AG04450 (cell line): ENCODE data around the gene NLRP5. TPM values are rescaled to one million over a fixed set of nuclear protein-coding genes. Genes with fewer than 3 reads are reported as not detected.
A peak's percentile ranks its signal among the peaks of the same experiment; 100 is the strongest.
"Not testable (repeated sequence)": the region's sequence is repeated elsewhere in the genome, so short reads cannot be mapped to it uniquely, and the experiment has no call there.

Source experiments
- CTCF ChIA-PET: fragments of 300-600, 350-600 bp; formaldehyde crosslinking; extraction: SDS; loops from one replicate; lab custom pipeline; 2022; ENCODE audit warnings: antibody characterized with exemption, inconsistent platforms; lab: Charles Lee
- POLR2A ChIA-PET: fragments of 350-600 bp; formaldehyde crosslinking; extraction: SDS; loops from one replicate; lab custom pipeline; 2021; ENCODE audit warnings: antibody characterized with exemption, inconsistent platforms; lab: Yijun Ruan, JAX
- DNase-seq: peaks from one replicate; pipeline ENCODE4 v3.0.0-alpha.2; 2011; ENCODE audit warnings: low read depth, low spot score
- H3K27ac ChIP-seq: one replicate; pipeline ENCODE4 v1.5.1; 2012; ENCODE audit warnings: low read depth, low read length, control low read depth
- H3K27me3 ChIP-seq: one replicate; pipeline ENCODE4 v1.6.0; 2012; ENCODE audit warnings: low read length; ENCODE audit not compliant: control insufficient read depth, insufficient read depth
- H3K4me3 ChIP-seq: 2 replicates; pipeline ENCODE4 v1.5.1; 2011; ENCODE audit warnings: mild to moderate bottlenecking, low read depth, low read length, control low read depth
- H3K9me3 ChIP-seq: 2 replicates; pipeline ENCODE4 v1.5.1; 2012; ENCODE audit warnings: low read length; ENCODE audit not compliant: control insufficient read depth, insufficient read depth
- polyA plus RNA-seq: library from polyadenylated mRNA; depleted of rRNA; stranded (reverse); fragments of >200 nt; gene quantifications from 2 replicates; pipeline ENCODE4 v1.2.3, GENCODE V29; 2011
- TF ChIP-seq, protein P1 (sequence below): IDR thresholded peaks from 2 replicates; pipeline ENCODE4 v1.5.1; 2011; ENCODE audit warnings: low read depth, low read length, control low read depth, inconsistent platforms

Gene NLRP5
- polyA plus RNA-seq, 1 experiment: not detected

GRCh38 chr19:56104423-56104822, 117.8 kb downstream of the NLRP5 start:
- H3K4me3 ChIP-seq: no peak overlapping the region
- H3K27me3 ChIP-seq: no peaks in the 10 kb centered on the region
- DNase-seq: no peak
- ChIA-PET CTCF (interaction anchor here (1.2 to 1.4 kb wide), 2 partner anchors 24 to 67 kb away, joined by 4 to 5 read pairs; no protein-coding TSS in a partner anchor), POLR2A (no interaction called here)
- TF ChIP-seq, protein P1, sequence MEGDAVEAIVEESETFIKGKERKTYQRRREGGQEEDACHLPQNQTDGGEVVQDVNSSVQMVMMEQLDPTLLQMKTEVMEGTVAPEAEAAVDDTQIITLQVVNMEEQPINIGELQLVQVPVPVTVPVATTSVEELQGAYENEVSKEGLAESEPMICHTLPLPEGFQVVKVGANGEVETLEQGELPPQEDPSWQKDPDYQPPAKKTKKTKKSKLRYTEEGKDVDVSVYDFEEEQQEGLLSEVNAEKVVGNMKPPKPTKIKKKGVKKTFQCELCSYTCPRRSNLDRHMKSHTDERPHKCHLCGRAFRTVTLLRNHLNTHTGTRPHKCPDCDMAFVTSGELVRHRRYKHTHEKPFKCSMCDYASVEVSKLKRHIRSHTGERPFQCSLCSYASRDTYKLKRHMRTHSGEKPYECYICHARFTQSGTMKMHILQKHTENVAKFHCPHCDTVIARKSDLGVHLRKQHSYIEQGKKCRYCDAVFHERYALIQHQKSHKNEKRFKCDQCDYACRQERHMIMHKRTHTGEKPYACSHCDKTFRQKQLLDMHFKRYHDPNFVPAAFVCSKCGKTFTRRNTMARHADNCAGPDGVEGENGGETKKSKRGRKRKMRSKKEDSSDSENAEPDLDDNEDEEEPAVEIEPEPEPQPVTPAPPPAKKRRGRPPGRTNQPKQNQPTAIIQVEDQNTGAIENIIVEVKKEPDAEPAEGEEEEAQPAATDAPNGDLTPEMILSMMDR: no peak
- no peak overlapping the region for H3K27ac ChIP-seq
- H3K9me3 ChIP-seq: peaks cover 18% of the 10 kb centered on the region; the same call in 1 of the 2 replicates

GRCh38 chr19:56105090-56105701, 118.6 kb downstream of the NLRP5 start:
- ChIA-PET POLR2A (no interaction called here), CTCF (interaction anchor here (0.7 to 1.4 kb wide), 3 partner anchors 25 to 228 kb away, joined by 3 to 5 read pairs (median 4); no protein-coding TSS in a partner anchor)
- no peak overlapping the region for H3K27ac ChIP-seq
- DNase-seq: no peak
- peaks cover 12% of the 10 kb centered on the region; the same call in 1 of the 2 replicates for H3K9me3 ChIP-seq
- no peak overlapping the region for H3K4me3 ChIP-seq
- TF ChIP-seq, protein P1: peak; percentile 58
- H3K27me3 ChIP-seq: no peaks in the 10 kb centered on the region

- DNase-seq, H3K27ac ChIP-seq, H3K4me3 ChIP-seq, POLR2A ChIA-PET, H3K9me3 ChIP-seq, H3K27me3 ChIP-seq: not testable (repeated sequence)
- CTCF ChIA-PET: interaction anchor here (0.7 kb wide), 1 partner anchor 227 kb away, joined by 3 read pairs; no protein-coding TSS in a partner anchor
Observed at GRCh38 chr19:56105831-56106396, 119.3 kb downstream of the NLRP5 start.

DNA sequence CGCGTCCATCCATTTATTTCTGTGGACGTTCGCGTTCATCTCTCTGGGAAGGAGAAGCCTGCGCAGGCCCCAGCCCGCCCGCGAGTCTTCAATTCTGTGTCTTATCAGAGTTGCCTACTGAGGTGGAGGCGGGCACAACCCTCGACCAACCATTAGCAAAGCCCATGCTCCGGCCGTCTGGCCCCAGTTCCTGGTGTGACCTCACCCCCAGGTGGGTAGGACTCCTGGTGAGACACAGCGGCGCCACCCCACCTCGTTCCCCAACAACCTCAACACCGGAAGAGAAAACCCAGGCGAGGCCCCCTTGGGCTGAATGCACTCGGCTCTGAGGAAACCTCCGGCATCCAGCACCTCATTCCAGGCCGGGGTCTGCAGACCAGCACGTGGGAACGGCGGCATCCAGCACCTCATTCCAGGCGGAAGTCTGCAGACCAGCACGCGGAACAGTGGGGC, 119.8 kb downstream of the NLRP5 start:
- POLR2A ChIA-PET: no interaction called here
- no peak overlapping the region for H3K4me3 ChIP-seq
- peaks cover 7% of the 10 kb centered on the region; the same call in 1 of the 2 replicates for H3K9me3 ChIP-seq
- TF ChIP-seq, protein P1: no peak
- CTCF ChIA-PET: no interaction called here
- no peak for DNase-seq
- no peak overlapping the region for H3K27ac ChIP-seq
- no peaks in the 10 kb centered on the region for H3K27me3 ChIP-seq

GRCh38 chr19:56106993-56107392, 120.4 kb downstream of the NLRP5 start:
- TF ChIP-seq, protein P1: no peak
- ChIA-PET CTCF (no interaction called here), POLR2A (interaction anchor here (1.3 kb wide), 1 partner anchor 12 kb away, joined by 3 read pairs; no protein-coding TSS in a partner anchor)
- no peak for DNase-seq
- Histone ChIP-seq H3K27ac (no peak overlapping the region), H3K4me3 (no peak overlapping the region), H3K27me3 (no peaks in the 10 kb centered on the region), H3K9me3 (peaks cover 7% of the 10 kb centered on the region; the same call in 1 of the 2 replicates)
